HCT116 (cell line): ENCODE data around the gene FCHO1. TPM values are rescaled to one million over a fixed set of nuclear protein-coding genes. Genes with fewer than 3 reads are reported as not detected.

Source experiments
- ATAC-seq: fragments of 200-7000 bp; cut with Tn5 transposase; 2 replicates; pipeline ENCODE4 v1.9.1; 2020; ENCODE audit warnings: mild to moderate bottlenecking, moderate library complexity
- BruUV-seq: library from RNA; stranded (reverse); fragments of 400-500 nt; replicated peaks from 2 replicates; lab custom pipeline; 2021; lab: Mats Ljungman, UMichigan
- CTCF ChIA-PET: fragments of 300-600 bp; sonication (Branson Sonifier 250); formaldehyde crosslinking; loops from one replicate; lab custom pipeline; 2021; ENCODE audit warnings: antibody characterized with exemption; lab: Charles Lee
- POLR2A ChIA-PET: fragments of 300-600, 350-600 bp; sonication (Branson Sonifier 250); formaldehyde crosslinking; loops from one replicate; lab custom pipeline; 2021; ENCODE audit warnings: antibody characterized with exemption; lab: Charles Lee
- RAD21 ChIA-PET, 2 experiments: fragments of 300-600 bp; sonication (Branson Sonifier 250); formaldehyde crosslinking; loops; one replicate each; lab custom pipeline; 2023; ENCODE audit warnings: low total read pairs in 2 of 2; ENCODE audit not compliant: uncharacterized antibody in 2 of 2, unreplicated experiment in 2 of 2, low non-redundant PET in 1 of 2; lab: Charles Lee
- DNase-seq: peaks from one replicate; pipeline ENCODE4 v3.0.0-alpha.2; 2010; ENCODE audit warnings: low read depth, low spot score
- H2AFZ ChIP-seq: fragments of 200-600 bp; shearing (Covaris generic), sonication (generic); 2 replicates; pipeline ENCODE4 v1.6.1; 2017; ENCODE audit warnings: low read depth, mixed run types, mixed read lengths, antibody characterized with exemption, low read length; ENCODE audit not compliant: poor library complexity, severe bottlenecking
- H3K27ac ChIP-seq: 2 replicates; pipeline ENCODE4 v1.5.1; 2012; ENCODE audit warnings: low read depth, low read length
- H3K27me3 ChIP-seq: fragments of 200-600 bp; sonication (generic); 2 replicates; pipeline ENCODE4 v1.6.1; 2016; ENCODE audit warnings: mixed run types, low read length, mixed read lengths; ENCODE audit not compliant: insufficient read depth
- H3K36me3 ChIP-seq, 2 experiments: fragments of 200-500 bp in 1 of 2; fragments of 200-600 bp in 1 of 2; sonication (Bioruptor generic) in 1 of 2; sonication (generic) in 1 of 2; 2 replicates each; pipeline versions ENCODE4 v1.5.1 to v1.6.1; 2014 to 2016; ENCODE audit warnings: low read length in 2 of 2, inconsistent platforms in 1 of 2, mixed read lengths in 1 of 2, mixed run types in 1 of 2; ENCODE audit not compliant: insufficient read depth in 2 of 2, control insufficient read depth in 1 of 2
- H3K4me1 ChIP-seq, 2 experiments: fragments of 200-600 bp in 1 of 2; sonication (generic) in 1 of 2; 2 replicates each; pipeline versions ENCODE4 v1.5.1 to v1.6.1; 2012 to 2017; ENCODE audit warnings: low read length in 2 of 2, inconsistent platforms in 1 of 2, mild to moderate bottlenecking in 1 of 2, mixed read lengths in 1 of 2, mixed run types in 1 of 2, moderate library complexity in 1 of 2; ENCODE audit not compliant: insufficient read depth in 2 of 2, control insufficient read depth in 1 of 2
- H3K4me2 ChIP-seq: fragments of 200-600 bp; sonication (generic); 2 replicates; pipeline ENCODE4 v1.6.1; 2017; ENCODE audit warnings: mixed run types, low read length, mixed read lengths
- H3K4me3 ChIP-seq, 2 experiments: fragments of 200-600 bp in 1 of 2; sonication (generic) in 1 of 2; replicated peaks in 1 of 2; 2 replicates each; pipeline ENCODE4 v1.5.1; 2011 to 2016; ENCODE audit warnings: low read length in 2 of 2, control low read depth in 1 of 2, low read depth in 1 of 2, mild to moderate bottlenecking in 1 of 2, mixed read lengths in 1 of 2, mixed run types in 1 of 2
- H3K79me2 ChIP-seq: fragments of 200-600 bp; sonication (generic); 2 replicates; pipeline ENCODE4 v1.6.1; 2017; ENCODE audit warnings: mild to moderate bottlenecking, mixed run types, low read length, moderate library complexity, mixed read lengths; ENCODE audit not compliant: insufficient read depth
- H3K9ac ChIP-seq: fragments of 200-600 bp; sonication (generic); 2 replicates; pipeline ENCODE4 v1.6.1; 2016; ENCODE audit warnings: low read length, mixed read lengths
- H3K9me2 ChIP-seq: fragments of 200-600 bp; sonication (generic), shearing (Covaris generic); 2 replicates; pipeline ENCODE4 v1.6.1; 2017; ENCODE audit warnings: mixed run types, mild to moderate bottlenecking, moderate library complexity; ENCODE audit not compliant: insufficient read depth
- H3K9me3 ChIP-seq, 2 experiments: fragments of 200-500 bp in 1 of 2; fragments of 200-600 bp in 1 of 2; sonication (Bioruptor generic) in 1 of 2; sonication (generic) in 1 of 2; 2 replicates each; pipeline ENCODE4 v1.6.1; 2014 to 2017; ENCODE audit warnings: low read length in 2 of 2, mixed read lengths in 2 of 2, inconsistent platforms in 1 of 2, low read depth in 1 of 2, mild to moderate bottlenecking in 1 of 2, mixed run types in 1 of 2, moderate library complexity in 1 of 2; ENCODE audit not compliant: control insufficient read depth in 1 of 2, insufficient read depth in 1 of 2
- H4K20me1 ChIP-seq: fragments of 200-600 bp; sonication (generic), shearing (Covaris generic); 2 replicates; pipeline ENCODE4 v1.6.1; 2017; ENCODE audit warnings: mixed run types, mild to moderate bottlenecking, moderate library complexity; ENCODE audit not compliant: insufficient read depth
- ATF3 ChIP-seq: IDR thresholded peaks from 2 replicates; pipeline ENCODE4 v1.6.1; 2012
- CTCF ChIP-seq, 3 experiments: fragments of 200-600 bp in 1 of 3; sonication (generic) in 1 of 3; IDR thresholded peaks in 2 of 3; conservative IDR thresholded peaks in 1 of 3; 2 replicates each; pipeline ENCODE4 v1.5.1; 2012 to 2017; ENCODE audit warnings: low read depth in 2 of 3, low read length in 2 of 3, antibody characterized with exemption in 1 of 3, borderline replicate concordance in 1 of 3, control low read depth in 1 of 3, mild to moderate bottlenecking in 1 of 3, mixed read lengths in 1 of 3, mixed run types in 1 of 3, moderate library complexity in 1 of 3; ENCODE audit not compliant: insufficient read depth in 1 of 3
- EZH2 ChIP-seq: fragments of 200-600 bp; sonication (generic); IDR thresholded peaks from 2 replicates; pipeline ENCODE4 v1.6.1; 2017; ENCODE audit warnings: antibody characterized with exemption, mixed run types
- EZH2phosphoT487 ChIP-seq: fragments of 200-600 bp; IDR thresholded peaks from 2 replicates; pipeline ENCODE4 v1.6.1; 2018; ENCODE audit warnings: antibody characterized with exemption, borderline replicate concordance
- FOSL1 ChIP-seq: IDR thresholded peaks from 2 replicates; pipeline ENCODE4 v1.6.1; 2012; ENCODE audit warnings: low read depth
- MAX ChIP-seq: IDR thresholded peaks from 2 replicates; pipeline ENCODE4 v1.6.1; 2012
- POLR2A ChIP-seq: IDR thresholded peaks from 2 replicates; pipeline ENCODE4 v1.7.0; 2011; ENCODE audit warnings: borderline replicate concordance; ENCODE audit not compliant: insufficient read depth, insufficient read length; ENCODE audit errors: extremely low read depth
- POLR2AphosphoS5 ChIP-seq: IDR thresholded peaks from 2 replicates; pipeline ENCODE4 v1.6.1; 2011; ENCODE audit warnings: mild to moderate bottlenecking, low read depth, low read length, moderate library complexity
- REST ChIP-seq: IDR thresholded peaks from 2 replicates; pipeline ENCODE4 v1.6.1; 2012; ENCODE audit warnings: low read depth
- SIN3A ChIP-seq: IDR thresholded peaks from 2 replicates; pipeline ENCODE4 v1.6.1; 2012; ENCODE audit warnings: low read depth
- YY1 ChIP-seq: IDR thresholded peaks from 2 replicates; pipeline ENCODE4 v1.6.1; 2011; ENCODE audit warnings: low read length, low read depth, moderate library complexity, mild to moderate bottlenecking; ENCODE audit not compliant: insufficient replicate concordance; ENCODE audit errors: extremely low read depth
- intact Hi-C: fragments of 100-400 bp; cut with micrococcal nuclease; formaldehyde crosslinking; loops from 2 replicates; pipeline ENCODE4 v1.10.0; 2022
- total RNA-seq: library from RNA; stranded (reverse); gene quantifications from one replicate; pipeline ENCODE4 v1.2.1, GENCODE V29; 2021; ENCODE audit not compliant: unreplicated experiment

FCHO1 gene
- total RNA-seq, 1 experiment from 2014 or later: 28.1 TPM

DNA sequence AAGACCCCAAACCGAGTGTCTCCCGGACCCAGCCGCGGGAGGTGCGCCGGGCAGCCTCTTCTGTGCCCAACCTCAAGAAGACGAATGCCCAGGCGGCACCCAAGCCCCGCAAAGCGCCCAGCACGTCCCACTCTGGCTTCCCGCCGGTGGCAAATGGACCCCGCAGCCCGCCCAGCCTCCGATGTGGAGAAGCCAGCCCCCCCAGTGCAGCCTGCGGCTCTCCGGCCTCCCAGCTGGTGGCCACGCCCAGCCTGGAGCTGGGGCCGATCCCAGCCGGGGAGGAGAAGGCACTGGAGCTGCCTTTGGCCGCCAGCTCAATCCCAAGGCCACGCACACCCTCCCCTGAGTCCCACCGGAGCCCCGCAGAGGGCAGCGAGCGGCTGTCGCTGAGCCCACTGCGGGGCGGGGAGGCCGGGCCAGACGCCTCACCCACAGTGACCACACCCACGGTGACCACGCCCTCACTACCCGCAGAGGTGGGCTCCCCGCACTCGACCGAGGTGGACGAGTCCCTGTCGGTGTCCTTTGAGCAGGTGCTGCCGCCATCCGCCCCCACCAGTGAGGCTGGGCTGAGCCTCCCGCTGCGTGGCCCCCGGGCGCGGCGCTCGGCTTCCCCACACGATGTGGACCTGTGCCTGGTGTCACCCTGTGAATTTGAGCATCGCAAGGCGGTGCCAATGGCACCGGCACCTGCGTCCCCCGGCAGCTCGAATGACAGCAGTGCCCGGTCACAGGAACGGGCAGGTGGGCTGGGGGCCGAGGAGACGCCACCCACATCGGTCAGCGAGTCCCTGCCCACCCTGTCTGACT is 24.1 kb upstream of the FCHO1 start (continued):
- TF ChIP-seq CTCF (IDR thresholded peaks at IDR 0.05 in 2 of 3, conservative IDR thresholded peaks at IDR 0.05 in 1 of 3; ENCODE audit: borderline replicate concordance in 1 of 3, insufficient read depth in 1 of 3, low read depth in 2 of 3, low read length in 2 of 3) (no peak), YY1 (no peak), REST (no peak)

GRCh38 chr19:17727843-17728242 is 23.4 kb upstream of the FCHO1 start:
- Histone ChIP-seq H3K9me2 (no peaks in the 10 kb centered on the region), H3K9ac (no peak overlapping the region), H3K79me2 (peaks cover 55% of the 10 kb centered on the region), H3K4me3 (no peak overlapping the region), H3K4me1 (peaks cover 0 to 15% of the 10 kb centered on the region in 2 experiments; a peak in 2 of 4 replicates), H4K20me1 (0 out of 2 replicates have a peak, but pooled peaks cover 3% of the 10 kb centered on the region), H3K27ac (no peak overlapping the region), H3K4me2 (no peak overlapping the region), H3K9me3 (no peaks in the 10 kb centered on the region), H2AFZ (no peak overlapping the region), H3K27me3 (no peaks in the 10 kb centered on the region), H3K36me3 (peaks cover 35 to 47% of the 10 kb centered on the region in 2 experiments; a peak in 3 of 4 replicates)
- POLR2A ChIA-PET: no interaction called here
- ATAC-seq (no peak), DNase-seq (no peak)
- CTCF ChIA-PET: interaction anchor here (1.5 kb wide), 1 partner anchor 39 kb away, joined by 3 read pairs; no protein-coding TSS in a partner anchor
- RAD21 ChIA-PET: no interaction called here
- intact Hi-C loops: no loop called here
- BruUV-seq: no TSS peak
- TF ChIP-seq YY1 (no peak), POLR2AphosphoS5 (no peak), SIN3A (no peak), POLR2A (no peak), EZH2 (no peak), REST (no peak), MAX (no peak), FOSL1 (no peak), EZH2phosphoT487 (no peak), ATF3 (no peak)
